ENCODE measurements around the gene PDCD1LG2. TPM values are rescaled to one million over a fixed set of nuclear protein-coding genes. Genes with fewer than 3 reads are reported as not detected.
A peak's percentile ranks its signal among the peaks of the same experiment; 100 is the strongest.

PDCD1LG2 gene
- total RNA-seq, 1 experiment from 2014 or later: not detected

- Mint-ChIP-seq H3K36me3 (ENCODE audit: insufficient read depth, unreplicated experiment) (peaks cover 6% of the 10 kb centered on the region), H3K27me3 (ENCODE audit: unreplicated experiment) (no peaks in the 10 kb centered on the region), H3K27ac (ENCODE audit: unreplicated experiment) (no peak overlapping the region), H3K9me3 (ENCODE audit: low read depth, unreplicated experiment) (peaks cover 2% of the 10 kb centered on the region), H3K4me1 (ENCODE audit: low read depth, unreplicated experiment) (no peaks in the 10 kb centered on the region), H3K4me3 (ENCODE audit: low read depth, unreplicated experiment) (no peak overlapping the region)
- BruUV-seq (replicated peaks): no TSS peak
- CTCF ChIA-PET: no interaction called here
- TF ChIP-seq, protein P1, sequence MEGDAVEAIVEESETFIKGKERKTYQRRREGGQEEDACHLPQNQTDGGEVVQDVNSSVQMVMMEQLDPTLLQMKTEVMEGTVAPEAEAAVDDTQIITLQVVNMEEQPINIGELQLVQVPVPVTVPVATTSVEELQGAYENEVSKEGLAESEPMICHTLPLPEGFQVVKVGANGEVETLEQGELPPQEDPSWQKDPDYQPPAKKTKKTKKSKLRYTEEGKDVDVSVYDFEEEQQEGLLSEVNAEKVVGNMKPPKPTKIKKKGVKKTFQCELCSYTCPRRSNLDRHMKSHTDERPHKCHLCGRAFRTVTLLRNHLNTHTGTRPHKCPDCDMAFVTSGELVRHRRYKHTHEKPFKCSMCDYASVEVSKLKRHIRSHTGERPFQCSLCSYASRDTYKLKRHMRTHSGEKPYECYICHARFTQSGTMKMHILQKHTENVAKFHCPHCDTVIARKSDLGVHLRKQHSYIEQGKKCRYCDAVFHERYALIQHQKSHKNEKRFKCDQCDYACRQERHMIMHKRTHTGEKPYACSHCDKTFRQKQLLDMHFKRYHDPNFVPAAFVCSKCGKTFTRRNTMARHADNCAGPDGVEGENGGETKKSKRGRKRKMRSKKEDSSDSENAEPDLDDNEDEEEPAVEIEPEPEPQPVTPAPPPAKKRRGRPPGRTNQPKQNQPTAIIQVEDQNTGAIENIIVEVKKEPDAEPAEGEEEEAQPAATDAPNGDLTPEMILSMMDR (IDR thresholded peaks at IDR 0.05; ENCODE audit: unreplicated experiment): no peak
- no peak for DNase-seq
- intact Hi-C loops (cut with micrococcal nuclease; ENCODE audit: unreplicated experiment): no loop called here
Measured at GRCh38 chr9:5596173-5596572, 85.8 kb downstream of the PDCD1LG2 start.

DNA sequence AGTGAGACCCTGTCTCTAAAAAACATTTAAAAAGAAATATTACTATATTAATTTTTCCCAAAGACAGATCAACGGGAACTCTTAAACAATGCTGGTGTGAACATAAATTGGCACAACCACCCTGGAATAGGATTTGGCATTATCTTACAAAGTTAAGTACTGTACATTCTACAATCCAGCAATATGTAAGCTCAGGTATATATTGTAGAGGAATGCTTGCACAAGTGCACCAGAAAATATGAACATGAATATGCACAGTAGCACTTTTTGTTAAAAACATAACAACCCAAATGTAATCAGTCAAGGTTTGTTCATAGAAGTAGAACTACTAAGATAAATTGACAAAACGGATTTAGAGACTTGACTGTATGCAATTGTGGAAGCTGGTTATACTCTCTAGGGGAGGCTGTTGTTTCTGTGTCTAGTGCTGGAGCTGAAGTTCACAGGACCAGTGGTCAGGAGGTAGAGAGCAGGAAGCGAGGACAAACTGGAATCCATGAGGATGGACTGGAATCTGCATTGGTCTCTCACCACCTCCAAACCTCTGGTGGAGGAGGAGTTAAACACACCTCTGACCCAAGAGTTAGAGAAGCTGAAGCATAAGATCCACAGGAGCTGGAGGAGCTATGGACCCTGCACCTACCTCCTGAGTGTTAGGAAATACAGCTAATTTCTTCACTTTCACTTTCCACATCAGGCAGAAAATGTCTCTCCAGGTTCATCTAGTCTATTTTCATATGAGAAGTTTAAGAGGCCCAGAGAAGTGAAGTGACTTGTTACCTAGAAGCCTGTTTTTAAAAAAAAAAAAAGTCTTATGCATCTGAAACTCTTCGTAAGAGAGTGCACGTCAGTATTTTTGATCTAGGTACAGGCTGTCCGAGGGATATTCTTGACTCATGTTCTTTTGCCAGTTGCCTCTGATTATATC is 98.2 kb downstream of the PDCD1LG2 start:
- Mint-ChIP-seq H3K36me3 (ENCODE audit: insufficient read depth, unreplicated experiment) (no peaks in the 10 kb centered on the region), H3K27me3 (ENCODE audit: unreplicated experiment) (no peaks in the 10 kb centered on the region), H3K27ac (ENCODE audit: unreplicated experiment) (no peak overlapping the region), H3K9me3 (ENCODE audit: low read depth, unreplicated experiment) (no peaks in the 10 kb centered on the region), H3K4me3 (ENCODE audit: low read depth, unreplicated experiment) (peak overlapping the region; percentile 74), H3K4me1 (ENCODE audit: low read depth, unreplicated experiment) (peaks cover 7% of the 10 kb centered on the region)
- no TSS peak for BruUV-seq (replicated peaks)
- CTCF ChIA-PET: interaction anchor here (0.7 to 1.5 kb wide), 5 partner anchors 8 to 860 kb away, joined by 3 to 9 read pairs (median 4); partner anchors contain the start of gene RIC1
- TF ChIP-seq, protein P1 (IDR thresholded peaks at IDR 0.05; ENCODE audit: unreplicated experiment): no peak
- intact Hi-C loops (cut with micrococcal nuclease; ENCODE audit: unreplicated experiment): loop anchor here (5.0 to 10.0 kb wide), 2 partner anchors 109 to 854 kb away; no protein-coding TSS in a partner anchor
- DNase-seq: peak; percentile 15

DNA sequence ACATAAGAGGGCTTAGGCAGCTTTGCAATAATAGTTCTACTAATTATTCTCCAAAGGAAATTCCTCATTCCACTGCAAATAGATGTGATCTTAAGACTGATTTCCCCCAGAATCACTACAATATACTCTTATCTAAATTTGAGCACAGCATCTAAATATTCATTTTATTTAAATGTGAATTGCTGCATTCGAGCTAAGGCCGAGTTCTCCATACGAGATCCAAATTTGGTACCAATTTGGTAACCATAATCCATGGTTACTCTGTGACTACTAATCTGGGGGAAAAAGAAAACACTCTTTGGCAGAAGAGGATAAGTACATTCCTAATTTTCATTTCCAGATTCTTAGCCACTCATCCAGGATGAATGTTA is 98.9 kb downstream of the PDCD1LG2 start:
- DNase-seq: no peak
- no peaks in the 10 kb centered on the region for H3K9me3 Mint-ChIP-seq (ENCODE audit: low read depth, unreplicated experiment)
- H3K4me3 Mint-ChIP-seq (ENCODE audit: low read depth, unreplicated experiment): peak overlapping the region; percentile 74
- H3K27ac Mint-ChIP-seq (ENCODE audit: unreplicated experiment): no peak overlapping the region
- CTCF ChIA-PET: interaction anchor here (0.7 to 1.5 kb wide), 5 partner anchors 9 to 860 kb away, joined by 3 to 9 read pairs (median 4); partner anchors contain the start of gene RIC1
- no TSS peak for BruUV-seq (replicated peaks)
- no peaks in the 10 kb centered on the region for H3K36me3 Mint-ChIP-seq (ENCODE audit: insufficient read depth, unreplicated experiment)
- H3K4me1 Mint-ChIP-seq (ENCODE audit: low read depth, unreplicated experiment): peaks cover 7% of the 10 kb centered on the region
- TF ChIP-seq, protein P1 (IDR thresholded peaks at IDR 0.05; ENCODE audit: unreplicated experiment): no peak
- intact Hi-C loops (cut with micrococcal nuclease; ENCODE audit: unreplicated experiment): loop anchor here (5.0 to 10.0 kb wide), 2 partner anchors 108 to 854 kb away; no protein-coding TSS in a partner anchor
- no peaks in the 10 kb centered on the region for H3K27me3 Mint-ChIP-seq (ENCODE audit: unreplicated experiment)

GRCh38 chr9:5610491-5610890 is 100.2 kb downstream of the PDCD1LG2 start:
- CTCF ChIA-PET: no interaction called here
- no peaks in the 10 kb centered on the region for H3K9me3 Mint-ChIP-seq (ENCODE audit: low read depth, unreplicated experiment)
- intact Hi-C loops (cut with micrococcal nuclease; ENCODE audit: unreplicated experiment): no loop called here

More at GRCh38 chr9:5610491-5610890, 100.2 kb downstream of the PDCD1LG2 start:
- TF ChIP-seq, protein P1 (IDR thresholded peaks at IDR 0.05; ENCODE audit: unreplicated experiment): no peak
- Mint-ChIP-seq H3K4me3 (ENCODE audit: low read depth, unreplicated experiment) (no peak overlapping the region), H3K27ac (ENCODE audit: unreplicated experiment) (no peak overlapping the region), H3K27me3 (ENCODE audit: unreplicated experiment) (no peaks in the 10 kb centered on the region), H3K36me3 (ENCODE audit: insufficient read depth, unreplicated experiment) (no peaks in the 10 kb centered on the region), H3K4me1 (ENCODE audit: low read depth, unreplicated experiment) (peaks cover 7% of the 10 kb centered on the region)
- no peak for DNase-seq
- no TSS peak for BruUV-seq (replicated peaks)
